ENCODE measurements around the gene TSR1.

Gene TSR1

GRCh38 chr17:2357931-2358434 is 21.7 kb upstream of the TSR1 start:
- 91 to 92% methylated on average over 10 of the region's 10 CpGs for whole genome bisulfite sequencing, 2 experiments (ENCODE audit: insufficient coverage in 2 of 2)
- Histone ChIP-seq H3K4me1 (ENCODE audit: control insufficient read depth, insufficient read depth, low read length, poor library complexity, severe bottlenecking) (peaks cover 5% of the 10 kb centered on the region), H3K36me3 (ENCODE audit: control insufficient read depth, insufficient read depth, low read length) (peaks cover 25% of the 10 kb centered on the region), H3K4me3 (ENCODE audit: extremely low read depth, insufficient read depth, low read length, poor library complexity, severe bottlenecking) (no peak overlapping the region), H3K27ac (ENCODE audit: low read depth, low read length, severe bottlenecking) (no peak overlapping the region), H3K9me3 (ENCODE audit: control insufficient read depth, low read length) (no peaks in the 10 kb centered on the region)

DNA sequence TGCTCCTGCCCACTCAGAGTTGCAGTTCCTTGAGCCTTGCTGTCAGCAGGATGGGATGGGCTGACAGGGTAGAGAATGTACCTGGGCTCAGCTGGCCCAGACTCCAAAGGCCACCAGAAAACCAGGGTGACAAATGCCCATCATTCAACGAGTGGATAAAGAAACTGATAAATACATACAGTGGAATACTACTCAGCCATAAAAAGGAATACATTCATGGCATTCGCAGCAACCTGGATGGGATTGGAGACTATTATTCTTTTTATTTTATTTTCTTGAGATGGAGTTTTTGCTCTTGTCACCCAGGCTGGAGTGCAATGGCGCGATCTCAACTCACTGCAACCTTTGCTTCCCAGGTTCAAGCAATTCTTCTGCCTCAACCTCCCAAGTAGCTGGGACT is 21.0 kb upstream of the TSR1 start:
- H3K9me3 ChIP-seq (ENCODE audit: control insufficient read depth, low read length) = no peaks in the 10 kb centered on the region
- H3K4me3 ChIP-seq (ENCODE audit: extremely low read depth, insufficient read depth, low read length, poor library complexity, severe bottlenecking) = no peak overlapping the region
- no peak overlapping the region for H3K27ac ChIP-seq (ENCODE audit: low read depth, low read length, severe bottlenecking)
- WGBS, 2 experiments (ENCODE audit: insufficient coverage in 2 of 2) = 86 to 94% methylated on average over 2 of the region's 4 CpGs
- H3K36me3 ChIP-seq (ENCODE audit: control insufficient read depth, insufficient read depth, low read length) = peaks cover 18% of the 10 kb centered on the region
- H3K4me1 ChIP-seq (ENCODE audit: control insufficient read depth, insufficient read depth, low read length, poor library complexity, severe bottlenecking) = peaks cover 5% of the 10 kb centered on the region

GRCh38 chr17:2354311-2354710 is 18.1 kb upstream of the TSR1 start:
- H3K36me3 ChIP-seq (ENCODE audit: control insufficient read depth, insufficient read depth, low read length) = peaks cover 4% of the 10 kb centered on the region
- H3K27ac ChIP-seq (ENCODE audit: low read depth, low read length, severe bottlenecking) = no peak overlapping the region
- H3K4me3 ChIP-seq (ENCODE audit: extremely low read depth, insufficient read depth, low read length, poor library complexity, severe bottlenecking) = no peak overlapping the region
- peaks cover 3% of the 10 kb centered on the region for H3K4me1 ChIP-seq (ENCODE audit: control insufficient read depth, insufficient read depth, low read length, poor library complexity, severe bottlenecking)
- no peaks in the 10 kb centered on the region for H3K9me3 ChIP-seq (ENCODE audit: control insufficient read depth, low read length)
- WGBS, 2 experiments (ENCODE audit: insufficient coverage in 2 of 2) = 83 to 96% methylated on average over 3 to 4 of the region's 8 CpGs

DNA sequence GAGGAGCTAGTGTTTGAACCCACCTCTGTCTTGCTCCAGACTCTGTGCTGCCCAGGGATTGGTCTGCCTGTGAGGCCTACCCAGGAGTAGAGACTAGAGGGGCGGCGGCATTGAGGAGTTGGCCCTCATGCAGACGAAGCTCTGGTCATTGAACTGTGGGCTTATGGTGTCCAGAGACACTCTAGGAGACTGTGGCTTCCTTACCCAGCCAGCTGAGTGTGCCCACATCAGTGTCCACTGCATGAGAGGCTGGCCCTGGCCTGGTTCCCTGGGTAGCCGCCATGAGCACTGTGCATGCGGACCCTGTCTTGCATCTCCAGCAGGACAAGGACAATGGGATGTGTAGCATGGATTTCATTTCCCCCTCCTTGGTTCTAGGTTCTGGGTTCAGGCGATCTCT is 15.0 kb upstream of the TSR1 start:
- H3K9me3 ChIP-seq (ENCODE audit: control insufficient read depth, low read length) = no peaks in the 10 kb centered on the region
- WGBS, 2 experiments (ENCODE audit: insufficient coverage in 2 of 2) = 98 to 99% methylated on average over 6 of the region's 6 CpGs
- H3K4me3 ChIP-seq (ENCODE audit: extremely low read depth, insufficient read depth, low read length, poor library complexity, severe bottlenecking) = no peak overlapping the region
- H3K36me3 ChIP-seq (ENCODE audit: control insufficient read depth, insufficient read depth, low read length) = peaks cover 4% of the 10 kb centered on the region
- H3K4me1 ChIP-seq (ENCODE audit: control insufficient read depth, insufficient read depth, low read length, poor library complexity, severe bottlenecking) = peaks cover 13% of the 10 kb centered on the region
- H3K27ac ChIP-seq (ENCODE audit: low read depth, low read length, severe bottlenecking) = no peak overlapping the region

- no peak overlapping the region for H3K4me3 ChIP-seq (ENCODE audit: extremely low read depth, insufficient read depth, low read length, poor library complexity, severe bottlenecking)
- peaks cover 13% of the 10 kb centered on the region for H3K4me1 ChIP-seq (ENCODE audit: control insufficient read depth, insufficient read depth, low read length, poor library complexity, severe bottlenecking)
- H3K27ac ChIP-seq (ENCODE audit: low read depth, low read length, severe bottlenecking) = peak overlapping the region; percentile 85
- peaks cover 21% of the 10 kb centered on the region for H3K36me3 ChIP-seq (ENCODE audit: control insufficient read depth, insufficient read depth, low read length)
- 28 to 33% methylated on average over 8 to 9 of the region's 11 CpGs for WGBS, 2 experiments (ENCODE audit: insufficient coverage in 2 of 2)
- H3K9me3 ChIP-seq (ENCODE audit: control insufficient read depth, low read length) = no peaks in the 10 kb centered on the region
Measured at GRCh38 chr17:2347805-2348685, 11.8 kb upstream of the TSR1 start.

GRCh38 chr17:2346475-2346874 is 10.2 kb upstream of the TSR1 start:
- WGBS, 2 experiments (ENCODE audit: insufficient coverage in 2 of 2) = 96 to 100% methylated on average over 7 to 8 of the region's 8 CpGs
- H3K27ac ChIP-seq (ENCODE audit: low read depth, low read length, severe bottlenecking) = no peak overlapping the region
- no peaks in the 10 kb centered on the region for H3K9me3 ChIP-seq (ENCODE audit: control insufficient read depth, low read length)
- H3K4me3 ChIP-seq (ENCODE audit: extremely low read depth, insufficient read depth, low read length, poor library complexity, severe bottlenecking) = no peak overlapping the region
- peaks cover 13% of the 10 kb centered on the region for H3K4me1 ChIP-seq (ENCODE audit: control insufficient read depth, insufficient read depth, low read length, poor library complexity, severe bottlenecking)
- peaks cover 26% of the 10 kb centered on the region for H3K36me3 ChIP-seq (ENCODE audit: control insufficient read depth, insufficient read depth, low read length)

DNA sequence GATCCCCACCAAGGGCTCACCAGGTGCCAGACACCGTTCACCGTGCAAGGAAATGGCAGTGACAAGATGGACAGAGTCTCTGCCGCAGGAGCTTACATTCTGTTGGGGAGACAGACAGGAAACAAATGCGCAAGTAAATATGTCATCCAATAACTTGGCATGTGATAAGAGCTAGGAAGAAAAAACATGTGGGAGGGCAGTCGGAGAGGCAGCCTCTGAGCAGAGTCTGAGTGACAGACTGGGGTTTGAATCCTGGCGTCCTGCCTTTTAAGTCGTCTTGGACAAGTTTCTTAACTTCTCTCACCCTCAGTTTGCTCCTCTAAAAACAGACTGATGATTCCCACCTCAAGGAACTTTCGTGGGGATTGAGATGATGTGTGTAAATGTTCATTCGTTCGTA is 8.3 kb upstream of the TSR1 start:
- Histone ChIP-seq H3K27ac (ENCODE audit: low read depth, low read length, severe bottlenecking) (no peak overlapping the region), H3K4me1 (ENCODE audit: control insufficient read depth, insufficient read depth, low read length, poor library complexity, severe bottlenecking) (peaks cover 13% of the 10 kb centered on the region), H3K9me3 (ENCODE audit: control insufficient read depth, low read length) (no peaks in the 10 kb centered on the region), H3K4me3 (ENCODE audit: extremely low read depth, insufficient read depth, low read length, poor library complexity, severe bottlenecking) (no peak overlapping the region), H3K36me3 (ENCODE audit: control insufficient read depth, insufficient read depth, low read length) (peaks cover 25% of the 10 kb centered on the region)
- 90 to 92% methylated on average over 5 to 6 of the region's 10 CpGs for WGBS, 2 experiments (ENCODE audit: insufficient coverage in 2 of 2)

DNA sequence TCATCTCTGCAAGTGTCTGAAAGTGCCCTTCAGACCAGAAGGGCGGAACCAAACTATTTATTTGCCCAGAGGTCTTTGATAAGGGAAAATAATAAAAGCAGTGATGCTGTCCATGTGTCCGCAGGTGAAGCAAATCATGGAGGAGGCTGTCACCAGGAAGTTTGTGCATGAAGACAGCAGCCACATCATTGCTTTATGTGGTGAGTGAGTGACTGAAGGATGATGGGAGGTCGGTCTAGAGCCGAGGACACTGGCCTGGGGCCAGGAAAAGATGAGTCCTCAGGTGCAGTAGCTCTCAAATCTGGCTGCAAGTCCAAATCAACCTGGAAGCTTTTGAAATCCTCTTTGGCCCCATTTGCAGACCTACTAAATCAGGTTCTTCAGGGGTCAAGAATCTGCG is 7.2 kb upstream of the TSR1 start:
- Histone ChIP-seq H3K9me3 (ENCODE audit: control insufficient read depth, low read length) (no peaks in the 10 kb centered on the region), H3K4me1 (ENCODE audit: control insufficient read depth, insufficient read depth, low read length, poor library complexity, severe bottlenecking) (peaks cover 17% of the 10 kb centered on the region), H3K36me3 (ENCODE audit: control insufficient read depth, insufficient read depth, low read length) (peaks cover 28% of the 10 kb centered on the region), H3K4me3 (ENCODE audit: extremely low read depth, insufficient read depth, low read length, poor library complexity, severe bottlenecking) (no peak overlapping the region), H3K27ac (ENCODE audit: low read depth, low read length, severe bottlenecking) (no peak overlapping the region)
- WGBS, 2 experiments (ENCODE audit: insufficient coverage in 2 of 2) = 91 to 93% methylated on average over 4 to 5 of the region's 5 CpGs

- Histone ChIP-seq H3K36me3 (ENCODE audit: control insufficient read depth, insufficient read depth, low read length) (peaks cover 33% of the 10 kb centered on the region), H3K27ac (ENCODE audit: low read depth, low read length, severe bottlenecking) (peak overlapping the region; percentile 3), H3K4me3 (ENCODE audit: extremely low read depth, insufficient read depth, low read length, poor library complexity, severe bottlenecking) (peak overlapping the region; percentile 88), H3K9me3 (ENCODE audit: control insufficient read depth, low read length) (no peaks in the 10 kb centered on the region), H3K4me1 (ENCODE audit: control insufficient read depth, insufficient read depth, low read length, poor library complexity, severe bottlenecking) (peaks cover 16% of the 10 kb centered on the region)
- 28% methylated on average over 4 of the region's 5 CpGs; no CpG with 5 or more reads in 1 of the 2 experiments for WGBS, 2 experiments (ENCODE audit: insufficient coverage in 2 of 2)
Measured at GRCh38 chr17:2338315-2338657, 2.0 kb upstream of the TSR1 start.

- Histone ChIP-seq H3K27ac (ENCODE audit: low read depth, low read length, severe bottlenecking) (peak overlapping the region; percentile 59), H3K9me3 (ENCODE audit: control insufficient read depth, low read length) (no peaks in the 10 kb centered on the region), H3K4me3 (ENCODE audit: extremely low read depth, insufficient read depth, low read length, poor library complexity, severe bottlenecking) (peak overlapping the region; percentile 88), H3K36me3 (ENCODE audit: control insufficient read depth, insufficient read depth, low read length) (peaks cover 37% of the 10 kb centered on the region), H3K4me1 (ENCODE audit: control insufficient read depth, insufficient read depth, low read length, poor library complexity, severe bottlenecking) (peaks cover 16% of the 10 kb centered on the region)
- 0 to 1% methylated on average over 65 to 68 of the region's 92 CpGs for whole genome bisulfite sequencing, 2 experiments (ENCODE audit: insufficient coverage in 2 of 2)
Measured at GRCh38 chr17:2337544-2338314, 1.5 kb upstream of the TSR1 start.

Data from mesodermal cell (in vitro differentiated cells).